ENCODE measurements around the gene CCDC71L.

The CCDC71L gene

GRCh38 chr7:106614751-106615150, 46.2 kb downstream of the CCDC71L start (continued):
- TF ChIP-seq TSHZ2 (CRISPR knock-in tag; IDR thresholded peaks at IDR 0.05) (no peak), CSDC2 (CRISPR knock-in tag; IDR thresholded peaks at IDR 0.05) (no peak), ESRRG (CRISPR knock-in tag; IDR thresholded peaks at IDR 0.05) (no peak), CSRNP3 (CRISPR knock-in tag; IDR thresholded peaks at IDR 0.05) (no peak), ZNF565 (CRISPR knock-in tag; conservative IDR thresholded peaks at IDR 0.05; ENCODE audit: low read depth) (no peak)

GRCh38 chr7:106613848-106614560, 47.0 kb downstream of the CCDC71L start:
- TF ChIP-seq BACH2 (CRISPR knock-in tag; IDR thresholded peaks at IDR 0.05; ENCODE audit: borderline replicate concordance) (no peak), SNAI2 (CRISPR knock-in tag; IDR thresholded peaks at IDR 0.05) (no peak), PPARA (CRISPR knock-in tag; IDR thresholded peaks at IDR 0.05; ENCODE audit: borderline replicate concordance) (no peak), ZFP3 (CRISPR knock-in tag; IDR thresholded peaks at IDR 0.05) (no peak), TSHZ2 (CRISPR knock-in tag; IDR thresholded peaks at IDR 0.05) (no peak), ISL1 (CRISPR knock-in tag; IDR thresholded peaks at IDR 0.05) (peak; percentile 71), ESRRG (CRISPR knock-in tag; IDR thresholded peaks at IDR 0.05) (no peak)
- no peak for ATAC-seq

- ATAC-seq, result no peak
- TF ChIP-seq CSDC2 (CRISPR knock-in tag; IDR thresholded peaks at IDR 0.05) (no peak), ZNF8 (CRISPR knock-in tag; IDR thresholded peaks at IDR 0.05) (no peak), ESRRG (CRISPR knock-in tag; IDR thresholded peaks at IDR 0.05) (no peak), BACH2 (CRISPR knock-in tag; IDR thresholded peaks at IDR 0.05; ENCODE audit: borderline replicate concordance) (no peak), ZNF70 (CRISPR knock-in tag; IDR thresholded peaks at IDR 0.05) (no peak), CREB5 (CRISPR knock-in tag; IDR thresholded peaks at IDR 0.05; ENCODE audit: low read depth) (no peak), ARNTL (CRISPR knock-in tag; IDR thresholded peaks at IDR 0.05; ENCODE audit: borderline replicate concordance, low read depth) (no peak)
These were observed 47.7 kb downstream of the CCDC71L start for GRCh38 chr7:106613279-106613678.

- TF ChIP-seq BACH2 (CRISPR knock-in tag; IDR thresholded peaks at IDR 0.05; ENCODE audit: borderline replicate concordance), result no peak
- no peak for TF ChIP-seq CSDC2 (CRISPR knock-in tag; IDR thresholded peaks at IDR 0.05)
- TF ChIP-seq OSR1 (CRISPR knock-in tag; IDR thresholded peaks at IDR 0.05), result no peak
- no peak for TF ChIP-seq GLIS3 (CRISPR knock-in tag; IDR thresholded peaks at IDR 0.05)
- no peak for TF ChIP-seq SNAI2 (CRISPR knock-in tag; IDR thresholded peaks at IDR 0.05)
- TF ChIP-seq TSHZ2 (CRISPR knock-in tag; IDR thresholded peaks at IDR 0.05), result no peak
- TF ChIP-seq ZFP3 (CRISPR knock-in tag; IDR thresholded peaks at IDR 0.05), result no peak
- TF ChIP-seq ZNF8 (CRISPR knock-in tag; IDR thresholded peaks at IDR 0.05), result no peak
- TF ChIP-seq ARNTL (CRISPR knock-in tag; IDR thresholded peaks at IDR 0.05; ENCODE audit: borderline replicate concordance, low read depth), result no peak
- no peak for TF ChIP-seq ISL1 (CRISPR knock-in tag; IDR thresholded peaks at IDR 0.05)
- no peak for TF ChIP-seq PPARA (CRISPR knock-in tag; IDR thresholded peaks at IDR 0.05; ENCODE audit: borderline replicate concordance)
- no peak for ATAC-seq
These were observed 48.5 kb downstream of the CCDC71L start for GRCh38 chr7:106612432-106612831.
